Left ventricle myocardium inferior (tissue), 1 donor: Measurements from ENCODE around the gene ARID1A. TPM values are rescaled to one million over a fixed set of nuclear protein-coding genes. Genes with fewer than 3 reads are reported as not detected.

Experiments
- DNase-seq: peaks from one replicate; pipeline ENCODE4 v3.0.0-alpha.2; 2020
- H3K27ac ChIP-seq: fragments of 200-600 bp; replicated peaks from 2 replicates; pipeline ENCODE4 v1.8.0; 2021
- H3K27me3 ChIP-seq: fragments of 200-600 bp; 2 replicates; pipeline ENCODE4 v1.8.0; 2021; ENCODE audit warnings: low read depth
- H3K36me3 ChIP-seq: fragments of 200-600 bp; 2 replicates; pipeline ENCODE4 v1.8.0; 2021
- H3K4me1 ChIP-seq: fragments of 200-600 bp; 2 replicates; pipeline ENCODE4 v1.8.0; 2021
- H3K4me3 ChIP-seq: fragments of 200-600 bp; 2 replicates; pipeline ENCODE4 v1.8.0; 2021; ENCODE audit warnings: mild to moderate bottlenecking, moderate library complexity
- H3K9me3 ChIP-seq: fragments of 200-600 bp; replicated peaks from 2 replicates; pipeline ENCODE4 v1.8.0; 2021
- CTCF ChIP-seq: fragments of 200-600 bp; IDR thresholded peaks from 2 replicates; pipeline ENCODE4 v1.8.0; 2021; ENCODE audit warnings: antibody characterized with exemption, mild to moderate bottlenecking, borderline replicate concordance
- intact Hi-C: fragments of 100-400 bp; cut with micrococcal nuclease; formaldehyde crosslinking; loops from one replicate; pipeline ENCODE4 v1.11.0; 2022
- total RNA-seq: library from RNA; stranded (reverse); fragmentation: NEBNext Ultra II Directional; extraction: Animal tissue kit (Norgen Biotek cat#: 25700); gene quantifications from one replicate; pipeline ENCODE4 v1.2.1, GENCODE V29; 2021
- donor health status: DM: no; HTN: yes; CAD: no; lungs with severe emphysema.

The ARID1A gene
- total RNA-seq, 1 donor from 2014 or later: 31.7 TPM

GRCh38 chr1:26783646-26784022, 87.8 kb downstream of the ARID1A start:
- H3K27ac ChIP-seq: peak overlapping the region; percentile 97
- H3K4me1 ChIP-seq: peaks cover 89% of the 10 kb centered on the region
- intact Hi-C loops: no loop called here
- no peaks in the 10 kb centered on the region for H3K27me3 ChIP-seq
- H3K4me3 ChIP-seq: no peak overlapping the region
- no peak for TF ChIP-seq CTCF
- peaks cover 29% of the 10 kb centered on the region for H3K36me3 ChIP-seq
- no peaks in the 10 kb centered on the region for H3K9me3 ChIP-seq
- DNase-seq: no peak

DNA sequence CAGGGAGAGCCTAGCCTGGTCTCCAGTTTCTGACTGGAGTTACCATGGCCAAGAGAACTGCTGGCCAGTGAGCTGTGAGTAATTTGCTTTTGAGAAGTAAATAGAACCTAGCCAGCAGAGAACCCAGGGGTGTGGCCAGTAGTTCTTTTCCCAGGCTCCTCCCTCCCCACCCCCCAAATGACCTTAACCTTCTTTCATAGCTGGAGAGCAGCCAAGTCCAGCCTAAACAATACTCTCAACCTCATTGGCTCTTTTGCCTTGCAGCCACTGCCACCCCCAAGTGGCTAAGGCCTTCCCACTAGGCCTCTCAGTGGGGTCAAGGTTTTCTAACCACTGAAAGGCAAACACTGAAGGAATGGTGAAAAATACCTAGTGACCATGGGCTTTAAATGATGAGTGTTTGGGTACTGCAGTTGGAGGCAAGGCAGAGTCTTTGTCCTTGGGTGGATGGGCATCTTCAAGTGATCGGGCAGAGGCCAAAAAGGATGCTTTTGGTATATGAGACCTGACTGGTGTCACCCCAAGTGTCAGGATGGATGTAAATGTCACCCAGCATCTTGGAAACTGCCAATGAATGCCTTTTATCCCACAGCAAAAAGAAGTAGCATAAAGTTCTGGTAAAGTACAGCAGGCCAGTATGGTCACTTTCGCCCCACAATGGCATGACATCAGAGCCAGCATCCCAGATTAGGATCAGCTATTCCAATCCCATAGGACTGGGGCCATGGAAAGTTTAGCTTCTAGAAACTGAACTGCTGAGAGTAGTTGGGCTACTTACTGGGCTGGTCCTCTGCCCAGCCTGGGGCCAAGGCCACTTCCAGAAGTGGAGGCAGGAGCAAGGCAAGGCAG, 88.4 kb downstream of the ARID1A start:
- intact Hi-C loops: no loop called here
- peak; percentile 53 for DNase-seq
- Histone ChIP-seq H3K9me3 (no peaks in the 10 kb centered on the region), H3K27ac (peak overlapping the region; percentile 97), H3K4me1 (peaks cover 93% of the 10 kb centered on the region), H3K27me3 (no peaks in the 10 kb centered on the region), H3K36me3 (peaks cover 23% of the 10 kb centered on the region), H3K4me3 (no peak overlapping the region)
- TF ChIP-seq CTCF: no peak

GRCh38 chr1:26784886-26785285, 89.1 kb downstream of the ARID1A start:
- Histone ChIP-seq H3K36me3 (peaks cover 17% of the 10 kb centered on the region), H3K4me3 (no peak overlapping the region), H3K27ac (peak overlapping the region; percentile 97), H3K27me3 (no peaks in the 10 kb centered on the region), H3K4me1 (peaks cover 95% of the 10 kb centered on the region), H3K9me3 (no peaks in the 10 kb centered on the region)
- TF ChIP-seq CTCF: no peak
- intact Hi-C loops: loop anchor here (5.0 kb wide), 1 partner anchor 88 kb away; the partner anchor contains the start of gene ARID1A
- no peak for DNase-seq

- Histone ChIP-seq H3K4me3 (peak overlapping the region; percentile 86), H3K9me3 (no peaks in the 10 kb centered on the region), H3K27ac (peak overlapping the region; percentile 97), H3K36me3 (peaks cover 7% of the 10 kb centered on the region), H3K4me1 (peaks cover 99% of the 10 kb centered on the region), H3K27me3 (no peaks in the 10 kb centered on the region)
- intact Hi-C loops: loop anchor here (5.0 kb wide), 1 partner anchor 89 kb away; the partner anchor contains the start of gene ARID1A
- DNase-seq: no peak
- no peak for TF ChIP-seq CTCF
These were observed 90.0 kb downstream of the ARID1A start for GRCh38 chr1:26785611-26786436.
